GM18519 (cell line): ENCODE measurements around the gene GLDC.

Experiments used
- ATAC-seq: cut with Tn5 transposase; IDR thresholded peaks from one replicate; pipeline ENCODE4 v1.9.1; 2021; ENCODE audit warnings: mild to moderate bottlenecking, moderate library complexity; ENCODE audit not compliant: unreplicated experiment, low FRiP score

GLDC gene

GRCh38 chr9:6665628-6666027, 20.1 kb upstream of the GLDC start:
- ATAC-seq: no peak

- ATAC-seq: no peak
Observed at GRCh38 chr9:6664204-6664680, 18.7 kb upstream of the GLDC start.

GRCh38 chr9:6660512-6660911, 15.0 kb upstream of the GLDC start:
- no peak for ATAC-seq

GRCh38 chr9:6658628-6659353, 13.3 kb upstream of the GLDC start:
- ATAC-seq: no peak

- ATAC-seq: no peak
Observed at GRCh38 chr9:6656614-6657300, 11.2 kb upstream of the GLDC start.

GRCh38 chr9:6655036-6655435, 9.5 kb upstream of the GLDC start:
- peak; percentile 84 for ATAC-seq

- ATAC-seq: no peak
Observed at GRCh38 chr9:6646293-6646636, 736 bp upstream of the GLDC start.

GRCh38 chr9:6645105-6645354, 499 bp downstream of the GLDC start:
- ATAC-seq: peak; percentile 26

- no peak for ATAC-seq
Observed at GRCh38 chr9:6644346-6645104, 1.0 kb downstream of the GLDC start.

GRCh38 chr9:6641961-6642360, 3.6 kb downstream of the GLDC start:
- ATAC-seq: no peak

GRCh38 chr9:6641561-6641960, 4.0 kb downstream of the GLDC start:
- ATAC-seq: no peak

- no peak for ATAC-seq
Observed at GRCh38 chr9:6641056-6641455, 4.5 kb downstream of the GLDC start.

- no peak for ATAC-seq
Observed at GRCh38 chr9:6640268-6641051, 5.1 kb downstream of the GLDC start.

GRCh38 chr9:6639622-6640021, 5.9 kb downstream of the GLDC start:
- no peak for ATAC-seq

GRCh38 chr9:6634444-6634843, 11.1 kb downstream of the GLDC start:
- no peak for ATAC-seq

GRCh38 chr9:6633378-6633777, 12.2 kb downstream of the GLDC start:
- no peak for ATAC-seq

GRCh38 chr9:6632516-6633183, 12.9 kb downstream of the GLDC start:
- ATAC-seq: peak; percentile 98

- ATAC-seq: no peak
Observed at GRCh38 chr9:6631207-6631512, 14.4 kb downstream of the GLDC start.

GRCh38 chr9:6630502-6631206, 14.9 kb downstream of the GLDC start:
- no peak for ATAC-seq

- no peak for ATAC-seq
Observed at GRCh38 chr9:6628704-6629103, 16.8 kb downstream of the GLDC start.
